Peyer's patch (tissue), 4 donors: ENCODE data around the gene TMEM117. TPM values are rescaled to one million over a fixed set of nuclear protein-coding genes. Genes with fewer than 3 reads are reported as not detected.
"Not testable (repeated sequence)": the region's sequence is repeated elsewhere in the genome, so short reads cannot be mapped to it uniquely, and the experiment has no call there.

ENCODE experiments used
- DNase-seq, 3 donors: peaks; one replicate each; pipeline ENCODE4 v3.0.0-alpha.2; 2017 to 2019
- H3K27ac ChIP-seq, 4 donors: fragments of 200-600 bp; sonication (generic); one replicate each; pipeline ENCODE4 v1.5.1; 2016 to 2019
- H3K27me3 ChIP-seq, 2 donors: fragments of 200-600 bp; sonication (generic); one replicate each; pipeline ENCODE4 v1.5.1; 2019
- H3K36me3 ChIP-seq, 3 donors: fragments of 200-600 bp; sonication (generic); one replicate each; pipeline ENCODE4 v1.5.1; 2016 to 2019
- H3K4me1 ChIP-seq, 4 donors: fragments of 200-600 bp; sonication (generic); one replicate each; pipeline ENCODE4 v1.5.1; 2016 to 2019
- H3K4me3 ChIP-seq, 4 donors: fragments of 200-600 bp; sonication (generic); 1 replicate in 3 of 4; 2 replicates in 1 of 4; pipeline ENCODE4 v1.5.1; 2016 to 2019; ENCODE audit warnings: mild to moderate bottlenecking in 1 of 4
- H3K9me3 ChIP-seq, 4 donors: fragments of 200-600 bp; sonication (generic); one replicate each; pipeline ENCODE4 v1.5.1; 2016 to 2019; ENCODE audit warnings: mild to moderate bottlenecking in 1 of 4
- POLR2A ChIP-seq, 2 donors: fragments of 450-650 bp; IDR thresholded peaks; one replicate each; pipeline ENCODE4 v1.5.1; 2017; ENCODE audit warnings: antibody characterized with exemption in 2 of 2, mild to moderate bottlenecking in 2 of 2, moderate library complexity in 2 of 2
- total RNA-seq, 4 donors: library from RNA; depleted of rRNA; stranded (reverse); fragments of >200 nt; gene quantifications; one replicate each; pipeline ENCODE4 v1.1.0, GENCODE V29; 2016
- TF ChIP-seq, protein P1 (sequence below), 6 experiments: fragments of 450-650 bp in 4 of 6; fragments of 200-600 bp in 2 of 6; sonication (generic) in 1 of 6; IDR thresholded peaks; one replicate each; pipeline ENCODE4 v1.5.1; 2017 to 2019; ENCODE audit warnings: antibody characterized with exemption in 6 of 6, mild to moderate bottlenecking in 3 of 6, moderate library complexity in 1 of 6

The TMEM117 gene
- total RNA-seq, 4 donors from 2014 or later = 10.7 to 60.1 (median 51.9) TPM

DNA sequence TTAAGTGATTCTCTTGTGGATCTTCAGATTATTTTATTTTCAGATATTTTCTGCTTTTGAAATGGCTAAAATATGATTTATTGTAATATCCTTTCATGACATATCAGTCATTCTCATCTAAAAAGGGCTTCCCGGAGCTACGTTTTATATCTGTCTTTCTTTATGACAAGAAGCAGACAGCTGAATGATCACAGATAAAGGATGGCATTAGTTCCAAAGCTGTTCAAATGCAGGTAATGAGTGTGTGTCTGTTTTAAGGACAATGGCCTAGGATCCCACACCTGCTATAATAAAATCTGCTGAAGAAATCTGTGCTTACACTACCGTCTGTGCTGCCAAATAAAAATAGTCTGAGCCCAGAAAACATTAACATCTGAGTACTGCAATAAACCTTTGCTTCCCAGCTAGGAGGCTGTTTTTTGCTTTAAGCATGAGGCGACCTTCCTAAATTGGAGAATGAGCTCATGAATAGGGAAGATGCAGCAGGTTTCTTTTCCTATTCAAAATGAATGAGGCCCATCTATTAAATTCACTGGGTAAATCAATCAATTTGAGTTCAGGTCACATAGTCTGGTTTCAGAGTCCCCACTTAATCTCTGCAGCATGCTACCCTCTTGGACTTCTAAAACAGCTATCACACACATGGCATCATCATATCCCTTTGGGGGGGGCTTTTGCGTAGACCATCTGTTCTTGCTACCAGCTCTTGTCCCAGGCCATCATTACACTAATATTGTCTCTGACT, 541.7 kb downstream of the TMEM117 start:
- Histone ChIP-seq H3K36me3 (no peaks in the 10 kb centered on the region), H3K4me1 (no peaks in the 10 kb centered on the region), H3K9me3 (no peaks in the 10 kb centered on the region), H3K27ac (no peak overlapping the region), H3K27me3 (no peaks in the 10 kb centered on the region), H3K4me3 (no peak overlapping the region)
- DNase-seq = no peak
- no peak for TF ChIP-seq POLR2A (IDR thresholded peaks at IDR 0.05)
- TF ChIP-seq, protein P1, sequence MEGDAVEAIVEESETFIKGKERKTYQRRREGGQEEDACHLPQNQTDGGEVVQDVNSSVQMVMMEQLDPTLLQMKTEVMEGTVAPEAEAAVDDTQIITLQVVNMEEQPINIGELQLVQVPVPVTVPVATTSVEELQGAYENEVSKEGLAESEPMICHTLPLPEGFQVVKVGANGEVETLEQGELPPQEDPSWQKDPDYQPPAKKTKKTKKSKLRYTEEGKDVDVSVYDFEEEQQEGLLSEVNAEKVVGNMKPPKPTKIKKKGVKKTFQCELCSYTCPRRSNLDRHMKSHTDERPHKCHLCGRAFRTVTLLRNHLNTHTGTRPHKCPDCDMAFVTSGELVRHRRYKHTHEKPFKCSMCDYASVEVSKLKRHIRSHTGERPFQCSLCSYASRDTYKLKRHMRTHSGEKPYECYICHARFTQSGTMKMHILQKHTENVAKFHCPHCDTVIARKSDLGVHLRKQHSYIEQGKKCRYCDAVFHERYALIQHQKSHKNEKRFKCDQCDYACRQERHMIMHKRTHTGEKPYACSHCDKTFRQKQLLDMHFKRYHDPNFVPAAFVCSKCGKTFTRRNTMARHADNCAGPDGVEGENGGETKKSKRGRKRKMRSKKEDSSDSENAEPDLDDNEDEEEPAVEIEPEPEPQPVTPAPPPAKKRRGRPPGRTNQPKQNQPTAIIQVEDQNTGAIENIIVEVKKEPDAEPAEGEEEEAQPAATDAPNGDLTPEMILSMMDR (IDR thresholded peaks at IDR 0.05) = no peak

DNA sequence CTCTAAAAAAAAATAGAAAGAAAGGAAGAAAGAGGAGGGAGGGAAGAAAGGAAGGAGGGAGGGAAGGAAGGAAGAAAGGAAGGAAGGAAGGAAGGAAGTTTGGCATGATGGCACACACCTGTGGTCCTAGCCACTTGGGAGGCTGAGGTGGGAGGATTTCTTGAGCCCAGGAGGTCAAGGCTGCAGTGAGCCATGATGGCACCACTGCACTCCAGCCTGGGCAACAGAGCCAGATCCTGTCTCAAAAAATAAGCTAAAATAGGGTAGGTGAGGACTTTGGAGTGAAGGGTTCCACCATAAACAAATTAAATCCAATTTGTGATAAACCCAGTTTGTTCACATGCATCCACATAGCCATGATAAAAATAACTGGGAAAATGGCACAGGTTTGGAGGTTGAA, 543.2 kb downstream of the TMEM117 start:
- not testable (repeated sequence) for H3K4me1 ChIP-seq

DNA sequence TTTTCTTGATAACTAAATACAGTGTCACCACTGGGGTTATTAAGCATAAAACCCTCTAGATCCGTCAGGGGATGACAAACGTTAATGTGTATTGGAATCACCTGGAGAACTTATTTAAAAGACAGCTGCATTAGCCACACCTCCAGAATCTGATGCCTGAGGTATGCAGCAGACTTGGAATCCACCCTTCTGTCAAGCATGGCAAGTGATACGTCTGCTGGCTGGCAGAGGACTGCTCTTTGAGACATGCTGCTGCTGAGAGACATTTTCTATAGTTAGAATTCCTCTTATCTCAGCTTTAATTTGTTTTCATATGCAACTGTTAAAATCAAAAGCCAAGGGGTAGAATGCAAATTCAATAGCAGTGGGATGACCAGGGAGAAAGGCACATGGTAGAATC, 544.0 kb downstream of the TMEM117 start:
- Histone ChIP-seq H3K27ac (no peak overlapping the region), H3K9me3 (peaks cover 0 to 2% (median 0%) of the 10 kb centered on the region in 4 donors), H3K27me3 (no peaks in the 10 kb centered on the region), H3K4me3 (no peak overlapping the region), H3K4me1 (no peaks in the 10 kb centered on the region), H3K36me3 (no peaks in the 10 kb centered on the region)
- no peak for DNase-seq
- TF ChIP-seq, protein P1 (IDR thresholded peaks at IDR 0.05) = no peak
- TF ChIP-seq POLR2A (IDR thresholded peaks at IDR 0.05) = no peak

More for the DNA sequence above, 543.2 kb downstream of the TMEM117 start:
- not testable (repeated sequence) for H3K27ac ChIP-seq, DNase-seq, H3K4me3 ChIP-seq, H3K9me3 ChIP-seq, H3K36me3 ChIP-seq, H3K27me3 ChIP-seq

DNA sequence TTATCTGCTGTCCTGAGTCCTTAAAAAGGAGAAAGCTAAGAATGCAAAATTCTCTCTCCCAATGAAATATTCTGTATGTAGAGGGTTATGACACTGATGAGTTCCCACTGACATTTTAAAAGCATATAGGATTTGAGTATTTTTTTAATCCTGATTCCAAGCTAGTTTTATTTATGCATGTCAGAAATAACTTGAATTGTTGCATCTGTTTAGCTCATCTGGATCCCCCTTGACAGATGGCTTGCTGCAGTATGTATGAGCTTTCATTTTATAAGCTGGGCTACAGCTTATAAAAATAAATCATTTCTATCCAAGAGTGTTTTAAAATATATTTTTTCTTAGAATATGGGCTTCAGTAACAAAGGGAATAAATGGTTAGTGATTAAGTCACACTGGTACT, 545.0 kb downstream of the TMEM117 start:
- Histone ChIP-seq H3K4me1 (no peaks in the 10 kb centered on the region), H3K27ac (no peak overlapping the region), H3K27me3 (no peaks in the 10 kb centered on the region), H3K36me3 (no peaks in the 10 kb centered on the region), H3K4me3 (no peak overlapping the region), H3K9me3 (peaks cover 0 to 2% (median 0%) of the 10 kb centered on the region in 4 donors)
- no peak for DNase-seq
- TF ChIP-seq, protein P1 (IDR thresholded peaks at IDR 0.05) = no peak
- TF ChIP-seq POLR2A (IDR thresholded peaks at IDR 0.05) = no peak

DNA sequence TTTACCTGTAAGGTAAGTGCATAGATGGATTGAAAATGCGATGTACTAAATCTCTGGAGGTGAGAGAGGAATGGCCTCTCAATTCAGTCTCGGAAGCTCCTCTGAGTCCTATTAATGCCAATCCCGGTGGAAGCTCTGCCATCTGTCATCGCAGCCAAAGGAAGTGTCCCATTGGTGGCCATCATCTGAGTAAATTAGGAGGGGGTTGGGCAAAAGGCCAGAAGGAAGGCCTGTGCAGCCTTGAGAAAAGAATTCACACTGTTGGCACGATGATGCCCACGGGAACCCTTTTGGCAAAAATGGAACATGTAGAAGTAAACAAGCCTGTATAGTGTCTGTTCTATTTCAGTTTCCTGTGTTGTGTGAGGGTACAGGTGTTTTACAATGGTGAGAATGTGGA, 545.5 kb downstream of the TMEM117 start:
- no peaks in the 10 kb centered on the region for H3K27me3 ChIP-seq

DNA sequence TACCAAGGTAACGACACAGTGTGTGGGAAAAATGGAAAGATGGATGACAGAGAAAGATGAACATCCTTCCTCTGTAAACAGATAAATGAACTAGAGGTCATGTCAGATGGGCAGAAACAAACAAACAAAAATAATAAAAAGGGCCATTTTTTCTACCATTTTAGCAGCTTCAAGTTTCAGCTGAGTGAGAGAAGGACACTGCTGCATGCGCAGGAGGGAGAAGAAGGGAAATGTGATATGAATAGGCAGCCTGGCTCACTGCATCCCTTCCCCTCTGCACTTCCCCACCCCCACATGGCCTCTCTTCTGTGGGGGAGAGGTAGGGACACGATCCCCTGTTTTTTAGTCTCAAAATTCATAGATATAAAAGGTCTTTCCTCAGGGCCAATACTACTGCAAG, 548.3 kb downstream of the TMEM117 start:
- H3K27me3 ChIP-seq = no peaks in the 10 kb centered on the region
- no peak for DNase-seq
- H3K9me3 ChIP-seq = peaks cover 0 to 2% (median 0%) of the 10 kb centered on the region in 4 donors
- no peak overlapping the region for H3K27ac ChIP-seq
- no peak for TF ChIP-seq POLR2A (IDR thresholded peaks at IDR 0.05)
- TF ChIP-seq, protein P1 (IDR thresholded peaks at IDR 0.05) = no peak
- H3K4me3 ChIP-seq = no peak overlapping the region
- H3K4me1 ChIP-seq = no peaks in the 10 kb centered on the region
- peaks cover 0 to 3% (median 0%) of the 10 kb centered on the region in 3 donors for H3K36me3 ChIP-seq

More for the DNA sequence above, 545.5 kb downstream of the TMEM117 start:
- Histone ChIP-seq H3K4me1 (no peaks in the 10 kb centered on the region), H3K4me3 (no peak overlapping the region), H3K36me3 (no peaks in the 10 kb centered on the region), H3K9me3 (peaks cover 0 to 2% (median 0%) of the 10 kb centered on the region in 4 donors), H3K27ac (no peak overlapping the region)
- DNase-seq = no peak
- TF ChIP-seq, protein P1 (IDR thresholded peaks at IDR 0.05) = no peak
- TF ChIP-seq POLR2A (IDR thresholded peaks at IDR 0.05) = no peak
